Thyroid gland (tissue), 4 donors: Measurements from ENCODE around the gene ABHD2. TPM values are rescaled to one million over a fixed set of nuclear protein-coding genes. Genes with fewer than 3 reads are reported as not detected.

ENCODE experiments used
- DNase-seq, 2 donors: peaks; one replicate each; pipeline ENCODE4 v3.0.0-alpha.2; 2019
- H3K27ac ChIP-seq, 3 donors: fragments of 200-600 bp; sonication (generic); 1 replicate in 2 of 3; 2 replicates in 1 of 3; pipeline ENCODE4 v1.5.1; 2016 to 2019; ENCODE audit warnings: mild to moderate bottlenecking in 1 of 3, moderate library complexity in 1 of 3
- H3K27me3 ChIP-seq: fragments of 200-600 bp; sonication (generic); one replicate; pipeline ENCODE4 v1.5.1; 2019
- H3K36me3 ChIP-seq, 2 donors: fragments of 200-600 bp; sonication (generic); one replicate each; pipeline ENCODE4 v1.5.1; 2016 to 2019
- H3K4me1 ChIP-seq, 2 donors: fragments of 200-600 bp; sonication (generic); one replicate each; pipeline ENCODE4 v1.5.1; 2017 to 2019
- H3K4me3 ChIP-seq, 3 donors: fragments of 200-600 bp; sonication (generic); replicated peaks in 1 of 3; 1 replicate in 2 of 3; 2 replicates in 1 of 3; pipeline ENCODE4 v1.5.1; 2016; ENCODE audit warnings: mild to moderate bottlenecking in 1 of 3
- H3K9me3 ChIP-seq: fragments of 200-600 bp; sonication (generic); one replicate; pipeline ENCODE4 v1.5.1; 2017
- CTCF ChIP-seq, 6 experiments: fragments of 200-600 bp in 3 of 6; fragments of 450-650 bp in 3 of 6; sonication (generic) in 3 of 6; IDR thresholded peaks; one replicate each; pipeline ENCODE4 v1.5.1; 2016 to 2019; ENCODE audit warnings: antibody characterized with exemption in 6 of 6, mild to moderate bottlenecking in 2 of 6, inconsistent platforms in 1 of 6, moderate library complexity in 1 of 6
- POLR2A ChIP-seq, 2 donors: fragments of 450-650 bp; IDR thresholded peaks; one replicate each; pipeline ENCODE4 v1.6.1; 2017; ENCODE audit warnings: antibody characterized with exemption in 2 of 2, mild to moderate bottlenecking in 2 of 2, moderate library complexity in 1 of 2
- WGBS, 2 donors: methylation state at CpG; one replicate each; pipeline ENCODE4 v1.1.5; 2017; 5-methylcytosine and 5-hydroxymethylcytosine counted together
- intact Hi-C: fragments of 100-400 bp; cut with DNase I; formaldehyde crosslinking; loops from one replicate; pipeline ENCODE4 v1.15.1; 2023
- total RNA-seq, 4 donors: library from RNA; depleted of rRNA; stranded (reverse); fragments of >200 nt; gene quantifications; one replicate each; pipeline ENCODE4 v1.2.3, GENCODE V29; 2016

ABHD2 gene
- total RNA-seq, 4 donors from 2014 or later: 52.0 to 74.4 (median 66.2) TPM

DNA sequence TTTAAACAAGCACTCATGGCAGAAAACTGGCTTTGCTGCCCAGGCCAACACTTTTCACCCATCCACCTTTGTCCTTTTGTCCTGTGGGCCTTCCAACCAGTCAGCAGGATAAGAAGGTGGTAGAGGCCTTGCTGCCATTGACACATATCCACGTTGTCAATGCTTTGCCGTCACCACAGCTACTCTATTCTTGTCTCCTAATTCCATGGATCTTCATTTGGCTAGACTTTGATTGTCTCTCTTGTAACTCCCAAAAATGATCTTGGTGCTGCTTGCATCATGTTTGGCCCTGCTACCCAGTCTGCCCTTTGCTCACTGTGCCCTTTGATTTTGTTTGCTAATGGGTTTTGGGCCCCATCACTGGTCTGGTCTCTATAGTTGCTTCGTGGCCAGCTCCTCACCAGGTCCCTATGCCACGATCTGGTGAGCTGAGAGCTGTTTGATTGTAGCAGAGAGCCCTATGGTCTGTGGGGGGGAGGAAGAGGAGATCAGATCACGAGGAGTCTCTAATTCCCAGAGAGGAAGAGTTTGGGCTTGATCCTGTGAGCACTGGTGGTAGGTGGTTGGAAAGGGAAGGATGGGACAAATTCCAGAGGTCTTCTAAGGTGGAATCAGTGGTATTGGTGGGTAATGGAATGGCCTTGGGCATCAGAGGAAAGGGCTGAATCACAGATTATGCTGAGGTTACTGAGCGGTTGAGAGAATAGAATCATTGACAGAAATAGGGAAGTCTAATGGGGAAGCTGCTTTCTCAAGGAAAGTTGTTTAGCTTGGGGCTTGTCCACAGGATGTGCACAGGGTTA lies 40.3 kb downstream of the ABHD2 start:
- Histone ChIP-seq H3K4me1 (peaks cover 0 to 14% of the 10 kb centered on the region in 2 donors), H3K36me3 (no peaks in the 10 kb centered on the region), H3K4me3 (no peak overlapping the region), H3K9me3 (no peaks in the 10 kb centered on the region), H3K27ac (no peak overlapping the region), H3K27me3 (no peaks in the 10 kb centered on the region)
- WGBS, 2 donors: 91 to 95% methylated on average over 6 of the region's 6 CpGs
- DNase-seq: no peak
- intact Hi-C loops: no loop called here
- TF ChIP-seq POLR2A (IDR thresholded peaks at IDR 0.05) (no peak), CTCF (IDR thresholded peaks at IDR 0.05) (no peak)

DNA sequence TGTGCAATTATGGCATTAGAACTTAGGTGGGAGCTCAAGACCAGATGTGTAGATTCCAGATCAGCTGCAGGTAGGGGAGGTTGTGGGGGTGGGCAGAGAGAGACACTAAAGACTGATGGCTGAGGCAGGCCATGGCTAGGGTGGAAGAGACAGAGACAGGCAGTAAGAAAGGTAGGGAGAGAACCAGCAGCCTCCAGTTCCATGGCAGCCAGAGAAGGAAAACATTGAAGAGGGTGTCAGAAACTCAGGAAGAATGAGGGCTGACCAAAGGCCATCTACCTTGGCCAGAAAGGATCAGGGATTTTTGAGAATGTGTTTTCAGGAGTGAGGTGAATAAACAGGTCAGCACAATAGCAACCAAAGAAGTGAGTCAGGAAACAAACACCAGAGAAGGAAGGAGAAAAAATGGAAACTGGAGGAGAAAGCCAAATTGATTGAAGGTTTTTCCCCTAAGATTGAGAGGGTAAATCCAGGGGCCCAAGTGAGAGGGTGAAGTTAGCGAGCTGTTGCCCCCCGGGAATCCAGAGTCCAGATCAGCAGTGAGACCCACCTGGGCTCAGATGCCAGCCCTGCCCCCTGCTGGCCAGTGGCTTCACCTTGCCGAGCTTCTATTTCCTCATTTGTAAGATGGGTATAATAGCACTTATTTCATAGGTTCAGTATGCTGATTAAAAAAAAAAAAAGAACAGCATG lies 41.0 kb downstream of the ABHD2 start:
- no peak overlapping the region for H3K4me3 ChIP-seq
- H3K27ac ChIP-seq: no peak overlapping the region
- H3K27me3 ChIP-seq: no peaks in the 10 kb centered on the region
- peak; percentile 36 to 48 for DNase-seq
- no peaks in the 10 kb centered on the region for H3K36me3 ChIP-seq
- TF ChIP-seq CTCF (IDR thresholded peaks at IDR 0.05) (peak in 5 of 6 experiments; percentile 26 to 70 (median 39)), POLR2A (IDR thresholded peaks at IDR 0.05) (no peak)
- H3K4me1 ChIP-seq: peaks cover 0 to 14% of the 10 kb centered on the region in 2 donors
- WGBS, 2 donors: 43% methylated on average over 3 of the region's 3 CpGs
- H3K9me3 ChIP-seq: no peaks in the 10 kb centered on the region
- intact Hi-C loops: no loop called here

DNA sequence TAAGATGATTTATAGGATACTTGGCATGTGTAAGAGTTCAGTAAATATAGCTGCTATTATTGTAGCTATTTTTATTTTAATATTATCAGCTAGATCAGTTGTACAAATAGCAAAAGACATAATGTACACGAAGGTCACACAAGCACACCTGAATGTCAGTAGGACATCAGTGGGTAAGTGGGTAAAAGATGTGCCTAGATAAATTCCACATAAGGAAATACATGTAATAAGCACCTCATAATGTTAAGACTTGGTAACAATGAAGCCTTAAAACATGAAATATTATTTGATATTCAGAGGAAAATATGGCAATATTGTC lies 41.5 kb downstream of the ABHD2 start:
- Histone ChIP-seq H3K4me1 (peaks cover 0 to 14% of the 10 kb centered on the region in 2 donors), H3K4me3 (no peak overlapping the region), H3K27me3 (no peaks in the 10 kb centered on the region), H3K27ac (no peak overlapping the region), H3K36me3 (no peaks in the 10 kb centered on the region), H3K9me3 (no peaks in the 10 kb centered on the region)
- DNase-seq: no peak
- intact Hi-C loops: no loop called here
- WGBS, 2 donors: 77 to 81% methylated on average over 1 of the region's 1 CpG
- no peak for TF ChIP-seq CTCF (IDR thresholded peaks at IDR 0.05)
- TF ChIP-seq POLR2A (IDR thresholded peaks at IDR 0.05): no peak

GRCh38 chr15:89130201-89130600 lies 41.9 kb downstream of the ABHD2 start:
- intact Hi-C loops: no loop called here
- no peak overlapping the region for H3K4me3 ChIP-seq
- H3K27me3 ChIP-seq: no peaks in the 10 kb centered on the region
- H3K4me1 ChIP-seq: peaks cover 0 to 14% of the 10 kb centered on the region in 2 donors
- DNase-seq: no peak
- H3K36me3 ChIP-seq: no peaks in the 10 kb centered on the region
- no peaks in the 10 kb centered on the region for H3K9me3 ChIP-seq
- 51 to 52% methylated on average over 5 of the region's 5 CpGs for WGBS, 2 donors
- peak overlapping the region in 2 of 3 donors; percentile 11 to 20 for H3K27ac ChIP-seq
- TF ChIP-seq CTCF (IDR thresholded peaks at IDR 0.05) (no peak), POLR2A (IDR thresholded peaks at IDR 0.05) (no peak)

- no peak for DNase-seq
- 89 to 94% methylated on average over 3 of the region's 3 CpGs for WGBS, 2 donors
- Histone ChIP-seq H3K27me3 (no peaks in the 10 kb centered on the region), H3K4me1 (peaks cover 0 to 17% of the 10 kb centered on the region in 2 donors), H3K36me3 (no peaks in the 10 kb centered on the region), H3K27ac (peak overlapping the region in 1 of 3 donors; percentile 60), H3K4me3 (no peak overlapping the region), H3K9me3 (no peaks in the 10 kb centered on the region)
- intact Hi-C loops: no loop called here
- no peak for TF ChIP-seq POLR2A (IDR thresholded peaks at IDR 0.05)
- no peak for TF ChIP-seq CTCF (IDR thresholded peaks at IDR 0.05)
These were observed 43.5 kb downstream of the ABHD2 start for GRCh38 chr15:89131731-89132130.
